Chondrocyte (in vitro differentiated cells): ENCODE measurements around the gene ADCY1. TPM values are rescaled to one million over a fixed set of nuclear protein-coding genes. Genes with fewer than 3 reads are reported as not detected.

Experiments
- DNase-seq: peaks from one replicate; pipeline ENCODE4 v3.0.0; 2021; ENCODE audit warnings: mixed read lengths, low spot score
- H3K27ac Mint-ChIP-seq: one replicate; pipeline ENCODE4 v1.8.0; 2021; ENCODE audit warnings: mild to moderate bottlenecking, moderate library complexity, mixed read lengths; ENCODE audit not compliant: unreplicated experiment
- H3K27me3 Mint-ChIP-seq: 2 replicates; pipeline ENCODE4 v1.8.0; 2021; ENCODE audit warnings: low read depth, mixed read lengths
- H3K36me3 Mint-ChIP-seq: 2 replicates; pipeline ENCODE4 v1.8.0; 2021; ENCODE audit warnings: low read depth, mixed read lengths
- H3K4me1 Mint-ChIP-seq: 2 replicates; pipeline ENCODE4 v1.8.0; 2021; ENCODE audit warnings: low read depth, mild to moderate bottlenecking, mixed read lengths
- H3K4me3 Mint-ChIP-seq: one replicate; pipeline ENCODE4 v1.8.0; 2021; ENCODE audit warnings: mild to moderate bottlenecking, moderate library complexity, mixed read lengths; ENCODE audit not compliant: unreplicated experiment
- H3K9me3 Mint-ChIP-seq: 2 replicates; pipeline ENCODE4 v1.8.0; 2021; ENCODE audit warnings: low read depth, mixed read lengths
- CTCF ChIP-seq: fragments of 200-600 bp; sonication (generic); IDR thresholded peaks from 2 replicates; pipeline ENCODE4 v1.5.0; 2021; ENCODE audit warnings: antibody characterized with exemption, mild to moderate bottlenecking, moderate library complexity
- total RNA-seq: library from RNA; stranded (reverse); gene quantifications from 3 replicates; pipeline ENCODE4 v1.2.1, GENCODE V29; 2021

ADCY1 gene
- total RNA-seq, 1 donor from 2014 or later: 0.50 TPM

- Mint-ChIP-seq H3K4me3 (no peak overlapping the region), H3K36me3 (no peaks in the 10 kb centered on the region)
Observed at GRCh38 chr7:45670227-45670626, 96.1 kb downstream of the ADCY1 start.

GRCh38 chr7:45670717-45671116 is 96.5 kb downstream of the ADCY1 start:
- no peaks in the 10 kb centered on the region for H3K4me1 Mint-ChIP-seq
- peaks cover 5% of the 10 kb centered on the region for H3K9me3 Mint-ChIP-seq
- DNase-seq: no peak
- no peak overlapping the region for H3K27ac Mint-ChIP-seq
- H3K36me3 Mint-ChIP-seq: no peaks in the 10 kb centered on the region
- no peak for TF ChIP-seq CTCF
- no peak overlapping the region for H3K4me3 Mint-ChIP-seq
- peaks cover 18% of the 10 kb centered on the region for H3K27me3 Mint-ChIP-seq

More at GRCh38 chr7:45670227-45670626, 96.1 kb downstream of the ADCY1 start:
- Mint-ChIP-seq H3K27me3 (peaks cover 18% of the 10 kb centered on the region), H3K9me3 (peaks cover 3% of the 10 kb centered on the region), H3K4me1 (no peaks in the 10 kb centered on the region), H3K27ac (no peak overlapping the region)
- TF ChIP-seq CTCF: no peak
- DNase-seq: no peak

GRCh38 chr7:45677311-45677900 is 103.2 kb downstream of the ADCY1 start:
- Mint-ChIP-seq H3K27me3 (peaks cover 15% of the 10 kb centered on the region), H3K4me3 (no peak overlapping the region), H3K9me3 (peaks cover 9% of the 10 kb centered on the region), H3K36me3 (no peaks in the 10 kb centered on the region), H3K4me1 (no peaks in the 10 kb centered on the region), H3K27ac (no peak overlapping the region)
- DNase-seq: no peak
- no peak for TF ChIP-seq CTCF

- Mint-ChIP-seq H3K9me3 (peaks cover 6% of the 10 kb centered on the region), H3K27me3 (peaks cover 10% of the 10 kb centered on the region), H3K27ac (no peak overlapping the region), H3K4me1 (no peaks in the 10 kb centered on the region), H3K4me3 (no peak overlapping the region), H3K36me3 (no peaks in the 10 kb centered on the region)
- no peak for TF ChIP-seq CTCF
- no peak for DNase-seq
Observed at GRCh38 chr7:45679516-45679915, 105.3 kb downstream of the ADCY1 start.

- no peak for TF ChIP-seq CTCF
- no peak overlapping the region for H3K27ac Mint-ChIP-seq
- peaks cover 3% of the 10 kb centered on the region for H3K9me3 Mint-ChIP-seq
- no peaks in the 10 kb centered on the region for H3K36me3 Mint-ChIP-seq
- no peak overlapping the region for H3K4me3 Mint-ChIP-seq
- DNase-seq: no peak
- H3K27me3 Mint-ChIP-seq: peaks cover 8% of the 10 kb centered on the region
- H3K4me1 Mint-ChIP-seq: no peaks in the 10 kb centered on the region
Observed at GRCh38 chr7:45680776-45681175, 106.6 kb downstream of the ADCY1 start.
